Hypothalamus (tissue), 51 donors: Measurements from ENCODE around the gene PCDHB13.

Experiments used
- DNase-seq, 51 donors: peaks; one replicate each; lab custom pipeline; 2025; lab: John Stamatoyannopoulos, UW

The PCDHB13 gene

GRCh38 chr5:141260458-141261237 is 46.9 kb downstream of the PCDHB13 start:
- no peak for DNase-seq

GRCh38 chr5:141261238-141261546 is 47.5 kb downstream of the PCDHB13 start:
- no peak for DNase-seq
